ENCODE data around the gene TEX29.

Gene TEX29

DNA sequence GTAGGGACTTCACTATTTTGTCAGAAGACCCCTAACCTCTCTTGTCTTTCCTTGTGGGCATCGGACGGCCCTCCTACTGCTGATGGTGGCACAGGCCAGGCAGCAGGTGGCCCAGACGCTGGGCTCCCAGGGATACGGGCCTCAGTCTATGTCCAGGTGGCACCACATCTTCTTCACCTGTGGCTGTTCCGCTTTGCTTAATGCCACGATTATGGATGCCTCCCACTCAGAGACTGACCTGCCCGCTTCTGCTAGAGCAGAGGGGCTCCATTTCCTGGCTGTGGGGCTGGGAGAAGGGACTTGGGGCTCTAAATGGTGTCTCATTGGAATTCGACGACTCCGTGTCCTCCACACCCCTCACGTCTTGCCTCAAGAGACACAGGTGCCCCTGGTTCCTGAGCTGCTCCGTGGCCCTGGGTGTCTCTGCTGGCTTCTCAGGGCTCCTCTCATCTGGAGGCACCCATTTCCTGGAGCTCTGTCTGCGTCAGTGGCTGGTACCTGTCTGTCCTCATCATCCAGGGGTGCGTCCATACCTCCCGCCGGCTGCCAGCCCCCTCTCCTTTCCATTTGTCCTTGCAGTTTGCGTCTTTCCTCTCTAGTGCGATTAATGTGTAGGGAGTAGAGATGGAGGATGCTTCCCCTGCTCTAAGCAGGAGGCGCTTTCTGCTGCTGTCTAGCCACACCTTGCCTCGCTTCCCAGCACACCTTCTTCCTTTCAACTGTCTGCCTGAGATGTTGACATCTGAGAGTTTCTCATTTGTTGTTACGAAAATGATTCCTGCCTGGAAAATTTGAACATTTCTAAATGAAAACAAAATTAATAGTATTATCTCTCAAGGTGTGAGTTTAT, 63.4 kb downstream of the TEX29 start:
- Mint-ChIP-seq H3K27me3 (ENCODE audit: low read depth) (peaks cover 7% of the 10 kb centered on the region), H3K4me1 (no peaks in the 10 kb centered on the region), H3K27ac (no peak overlapping the region), H3K4me3 (no peak overlapping the region), H3K36me3 (ENCODE audit: low read depth) (no peaks in the 10 kb centered on the region), H3K9me3 (peaks cover 10% of the 10 kb centered on the region)
- TF ChIP-seq, protein P1, sequence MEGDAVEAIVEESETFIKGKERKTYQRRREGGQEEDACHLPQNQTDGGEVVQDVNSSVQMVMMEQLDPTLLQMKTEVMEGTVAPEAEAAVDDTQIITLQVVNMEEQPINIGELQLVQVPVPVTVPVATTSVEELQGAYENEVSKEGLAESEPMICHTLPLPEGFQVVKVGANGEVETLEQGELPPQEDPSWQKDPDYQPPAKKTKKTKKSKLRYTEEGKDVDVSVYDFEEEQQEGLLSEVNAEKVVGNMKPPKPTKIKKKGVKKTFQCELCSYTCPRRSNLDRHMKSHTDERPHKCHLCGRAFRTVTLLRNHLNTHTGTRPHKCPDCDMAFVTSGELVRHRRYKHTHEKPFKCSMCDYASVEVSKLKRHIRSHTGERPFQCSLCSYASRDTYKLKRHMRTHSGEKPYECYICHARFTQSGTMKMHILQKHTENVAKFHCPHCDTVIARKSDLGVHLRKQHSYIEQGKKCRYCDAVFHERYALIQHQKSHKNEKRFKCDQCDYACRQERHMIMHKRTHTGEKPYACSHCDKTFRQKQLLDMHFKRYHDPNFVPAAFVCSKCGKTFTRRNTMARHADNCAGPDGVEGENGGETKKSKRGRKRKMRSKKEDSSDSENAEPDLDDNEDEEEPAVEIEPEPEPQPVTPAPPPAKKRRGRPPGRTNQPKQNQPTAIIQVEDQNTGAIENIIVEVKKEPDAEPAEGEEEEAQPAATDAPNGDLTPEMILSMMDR (IDR thresholded peaks at IDR 0.05; ENCODE audit: unreplicated experiment in 3 of 3): no peak

DNA sequence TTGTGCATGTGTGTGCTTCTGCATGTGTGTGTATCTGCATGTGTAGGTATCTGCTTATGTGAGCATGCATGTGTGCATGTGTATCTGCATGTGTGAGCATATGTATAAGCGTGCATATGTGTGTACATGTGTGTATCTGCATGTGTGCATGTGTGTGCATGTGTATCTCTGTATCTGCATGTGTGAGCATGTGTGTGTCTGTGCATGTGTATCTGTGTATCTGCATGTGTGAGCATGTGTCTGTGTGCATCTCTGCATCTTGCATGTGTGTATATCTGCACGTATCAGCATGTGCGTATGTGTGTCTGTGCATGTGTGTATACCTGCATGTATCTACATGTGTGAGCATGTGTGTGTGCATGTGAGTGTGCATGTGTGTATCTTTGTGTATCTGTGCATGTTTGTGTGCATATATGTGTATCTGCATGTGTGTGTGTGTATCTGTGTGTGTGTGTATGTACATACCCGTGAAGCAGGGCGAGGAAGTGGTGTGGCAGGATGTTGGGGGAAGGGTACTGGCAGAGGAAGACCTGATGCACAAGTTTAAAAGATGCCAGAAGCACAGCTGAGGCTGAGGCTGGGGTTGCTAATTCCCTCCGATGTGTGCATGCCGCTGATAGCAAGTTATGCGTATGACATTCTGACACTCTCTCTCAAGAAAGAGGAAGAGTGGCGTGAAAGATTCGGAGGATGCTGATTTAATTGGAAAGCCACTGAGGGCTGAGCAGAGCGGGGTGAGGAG, 64.2 kb downstream of the TEX29 start:
- no peak overlapping the region for H3K27ac Mint-ChIP-seq
- H3K4me1 Mint-ChIP-seq: no peaks in the 10 kb centered on the region
- TF ChIP-seq, protein P1 (IDR thresholded peaks at IDR 0.05; ENCODE audit: unreplicated experiment in 3 of 3): no peak
- peaks cover 10% of the 10 kb centered on the region for H3K9me3 Mint-ChIP-seq
- H3K27me3 Mint-ChIP-seq (ENCODE audit: low read depth): peaks cover 12% of the 10 kb centered on the region
- H3K4me3 Mint-ChIP-seq: no peak overlapping the region
- no peaks in the 10 kb centered on the region for H3K36me3 Mint-ChIP-seq (ENCODE audit: low read depth)

DNA sequence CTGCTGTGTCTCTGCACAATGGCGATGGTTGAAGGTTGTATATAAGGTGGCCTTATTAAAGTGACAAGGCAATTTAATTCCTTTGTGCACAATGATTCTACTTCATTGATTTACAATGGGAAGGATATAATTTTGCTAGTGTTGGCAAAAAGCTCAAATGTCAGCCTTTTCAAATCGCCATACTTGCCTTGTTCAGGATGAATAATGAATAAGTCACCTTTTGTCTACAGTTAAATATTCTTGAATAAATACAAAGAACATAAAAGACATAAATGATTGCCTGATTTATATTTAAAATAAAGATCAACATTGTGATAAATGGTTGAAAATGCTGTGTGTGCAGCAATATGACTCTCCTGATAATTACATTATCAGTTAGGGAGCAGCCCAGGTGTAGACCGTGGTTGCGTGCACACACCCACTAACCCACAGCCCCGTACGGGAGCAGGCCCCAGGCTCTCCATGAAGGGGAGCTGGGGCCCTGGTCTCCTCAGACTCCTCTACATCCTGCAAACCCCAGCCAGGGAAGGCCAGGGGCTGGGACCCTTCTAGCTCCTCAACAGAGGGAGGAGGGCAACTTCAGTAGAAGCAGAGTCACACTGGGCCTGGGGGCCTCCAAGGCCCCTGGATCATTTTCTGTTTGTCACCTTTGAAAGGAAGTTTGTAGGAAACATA, 64.9 kb downstream of the TEX29 start:
- no peaks in the 10 kb centered on the region for H3K4me1 Mint-ChIP-seq
- no peak overlapping the region for H3K27ac Mint-ChIP-seq
- H3K9me3 Mint-ChIP-seq: peaks cover 8% of the 10 kb centered on the region
- H3K36me3 Mint-ChIP-seq (ENCODE audit: low read depth): no peaks in the 10 kb centered on the region
- peaks cover 14% of the 10 kb centered on the region for H3K27me3 Mint-ChIP-seq (ENCODE audit: low read depth)
- TF ChIP-seq, protein P1 (IDR thresholded peaks at IDR 0.05; ENCODE audit: unreplicated experiment in 3 of 3): no peak
- no peak overlapping the region for H3K4me3 Mint-ChIP-seq

DNA sequence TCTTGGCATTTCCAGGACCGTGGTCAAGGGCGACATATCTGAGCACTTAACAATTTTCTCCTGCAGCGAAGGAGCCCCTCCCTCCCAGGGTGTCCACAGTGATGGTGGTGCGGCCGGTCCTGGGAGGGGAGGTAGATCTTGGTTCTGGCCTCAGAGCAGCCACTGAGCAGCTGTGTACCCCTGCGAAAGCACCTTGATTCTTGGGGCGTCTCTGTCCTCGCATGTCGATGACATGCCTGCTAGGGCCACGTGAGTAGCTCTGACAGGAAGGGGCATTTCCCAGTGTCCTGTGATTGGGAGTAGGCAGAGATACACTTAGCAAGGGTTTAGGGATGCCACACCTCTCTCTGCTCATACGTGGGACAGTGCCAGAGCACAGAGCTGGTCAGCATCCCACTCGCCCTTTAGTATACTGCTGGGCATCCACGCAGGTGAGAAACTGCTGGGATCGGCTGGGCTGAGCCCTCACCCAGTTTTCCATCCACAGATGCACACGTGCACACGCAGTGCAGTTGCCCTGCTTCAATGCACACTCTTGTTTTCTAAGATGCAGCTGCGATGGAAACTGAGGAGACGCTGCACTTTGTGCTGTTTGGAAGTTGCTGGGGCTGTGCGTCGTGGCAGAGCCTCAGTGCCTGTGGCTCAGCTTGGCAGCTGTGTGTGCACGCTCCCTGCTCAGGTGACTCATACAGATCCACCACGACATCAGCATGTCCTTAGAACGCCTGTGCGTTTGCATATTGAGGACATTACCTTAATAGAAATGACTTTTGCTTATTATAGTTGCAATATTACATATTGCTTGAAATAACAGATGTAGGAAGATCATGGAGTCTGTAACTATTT, 66.8 kb downstream of the TEX29 start:
- no peaks in the 10 kb centered on the region for H3K36me3 Mint-ChIP-seq (ENCODE audit: low read depth)
- no peak overlapping the region for H3K4me3 Mint-ChIP-seq
- peaks cover 5% of the 10 kb centered on the region for H3K9me3 Mint-ChIP-seq
- peaks cover 15% of the 10 kb centered on the region for H3K27me3 Mint-ChIP-seq (ENCODE audit: low read depth)
- TF ChIP-seq, protein P1 (IDR thresholded peaks at IDR 0.05; ENCODE audit: unreplicated experiment in 3 of 3): no peak
- no peaks in the 10 kb centered on the region for H3K4me1 Mint-ChIP-seq
- no peak overlapping the region for H3K27ac Mint-ChIP-seq

DNA sequence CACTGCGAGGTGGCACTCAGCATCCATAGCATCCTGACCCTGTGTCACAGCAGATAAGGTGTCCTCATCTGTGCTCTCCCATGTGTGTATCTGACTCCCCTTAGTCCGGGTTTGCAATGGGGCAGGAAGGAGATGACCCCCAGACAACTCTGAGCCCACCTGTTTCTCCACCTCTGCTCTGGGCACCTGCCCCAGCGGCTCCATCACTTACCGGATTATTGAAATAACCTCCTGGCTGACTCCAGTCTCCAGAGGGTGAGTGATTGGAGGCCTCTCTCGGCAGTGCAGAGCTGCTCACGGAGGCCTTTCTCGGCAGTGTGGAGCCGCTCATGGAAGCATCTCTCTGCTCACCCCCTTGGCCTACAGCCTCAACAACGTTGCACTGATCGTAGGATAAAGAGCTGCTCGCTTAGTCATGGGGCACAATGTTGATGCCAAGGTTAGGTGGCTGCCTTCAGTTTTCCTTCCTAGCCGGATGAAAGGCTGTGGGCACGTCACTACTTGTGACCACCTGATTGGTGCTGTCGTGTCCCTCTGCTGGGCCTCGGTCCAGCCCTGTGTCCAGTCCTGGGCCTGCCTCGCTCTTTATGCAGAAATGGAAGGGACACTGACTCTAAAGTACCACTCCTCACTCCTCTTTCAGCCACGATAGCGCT, 67.6 kb downstream of the TEX29 start:
- TF ChIP-seq, protein P1 (IDR thresholded peaks at IDR 0.05; ENCODE audit: unreplicated experiment in 3 of 3): no peak
- no peak overlapping the region for H3K27ac Mint-ChIP-seq
- peaks cover 15% of the 10 kb centered on the region for H3K27me3 Mint-ChIP-seq (ENCODE audit: low read depth)
- H3K36me3 Mint-ChIP-seq (ENCODE audit: low read depth): no peaks in the 10 kb centered on the region
- H3K4me3 Mint-ChIP-seq: no peak overlapping the region
- peaks cover 4% of the 10 kb centered on the region for H3K9me3 Mint-ChIP-seq
- H3K4me1 Mint-ChIP-seq: no peaks in the 10 kb centered on the region

Data from nephron (organoid).